Testis (tissue), 3 donors: ENCODE measurements around the gene ODAD3. TPM values are rescaled to one million over a fixed set of nuclear protein-coding genes. Genes with fewer than 3 reads are reported as not detected.

ENCODE experiments used
- DNase-seq: peaks from one replicate; pipeline ENCODE4 v3.0.0-alpha.2; 2019
- H3K27ac ChIP-seq, 2 donors: fragments of 200-600 bp; sonication (generic); one replicate each; pipeline ENCODE4 v1.5.1; 2019
- H3K27me3 ChIP-seq: fragments of 200-600 bp; sonication (generic); one replicate; pipeline ENCODE4 v1.5.1; 2019
- H3K36me3 ChIP-seq: fragments of 200-600 bp; sonication (generic); one replicate; pipeline ENCODE4 v1.5.1; 2017; ENCODE audit warnings: low read depth; ENCODE audit errors: missing control alignments
- H3K4me1 ChIP-seq: fragments of 200-600 bp; sonication (generic); one replicate; pipeline ENCODE4 v1.5.1; 2019
- H3K4me3 ChIP-seq, 2 donors: fragments of 200-600 bp; sonication (generic); one replicate each; pipeline ENCODE4 v1.5.1; 2017 to 2019
- H3K9me3 ChIP-seq: fragments of 200-600 bp; sonication (generic); one replicate; pipeline ENCODE4 v1.5.1; 2017
- CTCF ChIP-seq, 3 experiments: fragments of 450-650 bp in 2 of 3; fragments of 200-600 bp in 1 of 3; sonication (generic) in 1 of 3; IDR thresholded peaks; one replicate each; pipeline ENCODE4 v1.5.1; 2016 to 2019; ENCODE audit warnings: antibody characterized with exemption in 3 of 3, mild to moderate bottlenecking in 2 of 3, moderate library complexity in 1 of 3
- POLR2A ChIP-seq: fragments of 450-650 bp; IDR thresholded peaks from one replicate; pipeline ENCODE4 v1.6.1; 2017; ENCODE audit warnings: antibody characterized with exemption, mild to moderate bottlenecking, moderate library complexity
- WGBS, 2 donors: methylation state at CpG; one replicate each; pipeline ENCODE4 v1.1.5; 2018; 5-methylcytosine and 5-hydroxymethylcytosine counted together
- intact Hi-C: fragments of 100-400 bp; cut with DNase I; formaldehyde crosslinking; loops from one replicate; pipeline ENCODE4 v1.15.1; 2023; ENCODE audit warnings: low total_unique reads
- polyA plus RNA-seq: library from polyadenylated mRNA; stranded (reverse); fragments of 350-450 nt; fragmentation: Illumina TruSeq; extraction: RNeasy Lipid Tissue Mini Kit (QIAGEN cat#74804); gene quantifications from one replicate; pipeline ENCODE4 v1.2.3, GENCODE V29; 2014; ENCODE audit warnings: low read depth, low replicate concordance; ENCODE audit not compliant: insufficient read depth
- total RNA-seq, 2 donors: library from RNA; depleted of rRNA; stranded (reverse); fragments of >200 nt; gene quantifications; one replicate each; pipeline ENCODE4 v1.2.3, GENCODE V29; 2016

Gene ODAD3
- total and polyA plus RNA-seq, 3 donors from 2014 or later: 9.7 to 18.3 (median 14.8) TPM

GRCh38 chr19:11480715-11481533, 46.0 kb upstream of the ODAD3 start, which contains the start of gene ELAVL3:
Gene ELAVL3, minus strand, starts transcription at chr19:11481046. Its CDS starts 438 bp downstream, at chr19:11480608.
- Histone ChIP-seq H3K9me3 (no peaks in the 10 kb centered on the region), H3K27ac (no peak within 1 kb of the TSS), H3K27me3 (no peaks in the 10 kb centered on the region), H3K36me3 (no peaks in the 10 kb centered on the region), H3K4me1 (peaks cover 16% of the 10 kb centered on the region), H3K4me3 (peak within 1 kb of the TSS; percentile 31 to 54)
- DNase-seq: no peak
- intact Hi-C loops: no loop called here
- WGBS, 2 donors: 7 to 12% methylated on average over 5 to 41 of the region's 77 CpGs
- TF ChIP-seq CTCF (IDR thresholded peaks at IDR 0.05): no peak
- TF ChIP-seq POLR2A: no peak

- 3% methylated on average over 73 of the region's 86 CpGs; no CpG with 5 or more reads in 1 of the 2 donors for WGBS, 2 donors
- intact Hi-C loops: no loop called here
- peak overlapping the region; percentile 31 to 43 for H3K4me3 ChIP-seq
- no peak for TF ChIP-seq POLR2A
- H3K27me3 ChIP-seq: no peaks in the 10 kb centered on the region
- H3K9me3 ChIP-seq: no peaks in the 10 kb centered on the region
- H3K4me1 ChIP-seq: peaks cover 16% of the 10 kb centered on the region
- no peak overlapping the region for H3K27ac ChIP-seq
- no peaks in the 10 kb centered on the region for H3K36me3 ChIP-seq
- no peak for DNase-seq
Observed at GRCh38 chr19:11479898-11480714, 45.2 kb upstream of the ODAD3 start.

GRCh38 chr19:11479090-11479897, 44.4 kb upstream of the ODAD3 start:
- intact Hi-C loops: no loop called here
- peak; percentile 73 for DNase-seq
- Histone ChIP-seq H3K36me3 (no peaks in the 10 kb centered on the region), H3K4me3 (peak overlapping the region; percentile 31 to 43), H3K9me3 (no peaks in the 10 kb centered on the region), H3K27ac (no peak overlapping the region), H3K4me1 (peaks cover 16% of the 10 kb centered on the region), H3K27me3 (no peaks in the 10 kb centered on the region)
- WGBS, 2 donors: 20 to 27% methylated on average over 24 to 34 of the region's 62 CpGs
- TF ChIP-seq CTCF (IDR thresholded peaks at IDR 0.05) (no peak), POLR2A (no peak)

GRCh38 chr19:11478167-11479089, 43.5 kb upstream of the ODAD3 start:
- H3K4me3 ChIP-seq: peak overlapping the region in 1 of 2 donors; percentile 43
- no peak overlapping the region for H3K27ac ChIP-seq
- TF ChIP-seq POLR2A: no peak
- no peak for TF ChIP-seq CTCF (IDR thresholded peaks at IDR 0.05)
- 64 to 66% methylated on average over 17 to 19 of the region's 19 CpGs for WGBS, 2 donors
- intact Hi-C loops: no loop called here
- H3K27me3 ChIP-seq: no peaks in the 10 kb centered on the region
- H3K9me3 ChIP-seq: no peaks in the 10 kb centered on the region
- no peaks in the 10 kb centered on the region for H3K36me3 ChIP-seq
- DNase-seq: no peak
- peaks cover 16% of the 10 kb centered on the region for H3K4me1 ChIP-seq
